HG03103 (cell line): ENCODE results near the gene CDCP2.
"Not testable (repeated sequence)": the region's sequence is repeated elsewhere in the genome, so short reads cannot be mapped to it uniquely, and the experiment has no call there.

Source experiments
- ATAC-seq: cut with Tn5 transposase; IDR thresholded peaks from one replicate; pipeline ENCODE4 v1.9.1; 2021; ENCODE audit warnings: low read depth; ENCODE audit not compliant: unreplicated experiment

The CDCP2 gene

GRCh38 chr1:54118704-54119103 is 34.1 kb downstream of the CDCP2 start:
- ATAC-seq: no peak

DNA sequence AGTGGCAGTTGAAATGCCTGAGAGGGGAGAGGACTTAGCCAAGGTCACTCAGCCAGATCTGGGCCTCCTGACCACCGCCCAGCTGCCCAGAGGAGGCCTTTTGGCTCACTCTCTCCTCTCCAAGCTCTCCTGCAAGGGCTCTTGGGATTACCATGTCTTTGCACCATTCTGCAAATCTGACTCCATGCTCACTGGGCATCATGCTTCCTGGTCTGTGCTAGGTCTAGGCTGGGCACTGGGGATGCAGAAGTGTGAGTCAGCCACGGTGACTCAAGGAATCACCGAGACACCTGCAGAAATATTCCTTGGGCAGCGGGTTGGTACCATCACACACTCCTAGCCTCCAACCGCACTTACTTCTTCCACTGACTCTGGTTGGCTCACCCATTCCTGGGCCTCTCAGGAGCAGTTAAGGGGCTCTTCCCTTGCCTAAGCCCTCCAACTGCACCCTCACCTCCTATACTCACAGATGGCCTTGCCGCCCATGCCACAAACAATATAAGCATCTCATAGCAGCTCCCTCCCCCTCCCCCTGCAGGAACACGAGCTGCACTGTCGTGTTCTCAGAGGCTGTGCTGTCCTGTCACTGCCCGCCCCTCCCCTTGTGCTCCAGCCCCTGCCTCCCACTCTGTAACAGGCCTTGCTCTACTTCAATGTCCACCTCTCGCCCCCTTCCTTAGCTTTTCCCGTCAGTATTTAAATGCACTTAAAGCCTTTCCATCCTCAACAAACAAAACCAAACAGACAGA is 34.8 kb downstream of the CDCP2 start:
- no peak for ATAC-seq

DNA sequence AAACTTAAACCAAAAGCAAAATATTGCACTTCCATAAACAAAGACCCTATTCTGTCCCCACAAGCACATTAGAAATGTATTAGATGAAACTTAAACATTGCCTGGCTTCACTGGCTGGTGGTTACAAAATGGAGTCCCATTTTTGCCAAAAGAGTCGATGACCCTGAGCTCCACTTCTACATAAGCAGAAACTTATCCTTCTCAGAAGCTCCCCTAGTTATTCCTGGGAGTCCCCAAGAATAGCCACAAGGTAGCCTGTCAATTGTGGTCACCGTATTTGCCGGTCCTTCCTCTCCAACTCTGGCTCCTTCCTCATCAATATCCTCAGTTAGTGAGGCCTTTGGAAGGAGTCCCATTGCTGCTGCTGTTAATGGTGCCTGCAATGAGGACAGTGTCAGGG is 37.3 kb downstream of the CDCP2 start:
- ATAC-seq: no peak

DNA sequence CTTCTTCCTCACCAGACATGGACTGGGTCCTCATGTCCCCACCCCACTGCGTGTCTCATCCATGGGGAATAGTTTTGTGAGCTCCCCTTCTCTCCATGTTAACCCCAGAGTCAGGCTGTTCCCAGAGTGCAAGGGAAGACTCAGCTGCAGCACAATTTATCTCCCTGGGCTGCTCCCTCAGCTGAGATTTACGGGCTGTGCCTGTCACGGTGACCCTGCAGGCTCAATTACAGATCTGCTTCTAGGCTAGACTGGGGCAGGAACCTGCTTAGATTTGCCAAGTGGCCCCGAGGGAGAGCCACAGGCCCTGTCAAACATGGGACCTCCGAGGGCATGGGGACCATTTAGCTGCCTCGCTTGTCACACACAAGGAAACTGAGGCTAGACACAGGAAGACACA is 37.8 kb downstream of the CDCP2 start:
- no peak for ATAC-seq

GRCh38 chr1:54114001-54114400 is 38.8 kb downstream of the CDCP2 start:
- no peak for ATAC-seq

DNA sequence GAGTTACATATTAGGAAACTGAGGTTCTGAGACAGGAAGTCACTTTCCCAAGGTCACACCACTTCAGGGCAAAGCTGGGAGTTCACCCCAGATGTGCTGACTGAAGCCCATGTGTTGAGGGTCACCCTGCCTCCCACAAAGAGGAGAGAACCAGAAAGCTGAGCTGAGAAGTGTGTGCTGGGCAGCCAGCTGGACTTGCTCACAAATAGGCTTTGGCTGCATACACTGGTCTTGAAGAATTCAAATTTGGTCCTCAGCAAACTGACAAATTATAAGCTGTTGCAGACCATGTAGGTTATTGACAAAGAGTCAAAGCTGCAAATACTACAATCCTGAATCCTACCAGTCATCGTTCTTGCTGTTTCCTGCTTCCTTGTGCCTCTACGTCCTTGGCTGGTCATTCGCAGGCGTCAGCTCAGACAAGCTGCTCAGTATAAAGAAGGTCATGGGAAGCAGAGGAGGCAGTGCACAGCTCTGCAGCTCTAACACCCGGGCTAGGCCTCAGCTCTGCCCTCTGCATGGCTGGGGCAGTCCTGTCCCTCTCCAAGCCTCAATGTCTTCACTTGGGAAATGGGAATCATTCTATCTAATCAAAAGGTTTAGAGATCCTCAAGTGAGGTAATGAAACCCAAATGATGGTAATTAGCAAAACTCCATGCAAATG is 40.0 kb downstream of the CDCP2 start:
- ATAC-seq: no peak

- ATAC-seq: no peak
These were observed 40.8 kb downstream of the CDCP2 start for GRCh38 chr1:54112027-54112426.

DNA sequence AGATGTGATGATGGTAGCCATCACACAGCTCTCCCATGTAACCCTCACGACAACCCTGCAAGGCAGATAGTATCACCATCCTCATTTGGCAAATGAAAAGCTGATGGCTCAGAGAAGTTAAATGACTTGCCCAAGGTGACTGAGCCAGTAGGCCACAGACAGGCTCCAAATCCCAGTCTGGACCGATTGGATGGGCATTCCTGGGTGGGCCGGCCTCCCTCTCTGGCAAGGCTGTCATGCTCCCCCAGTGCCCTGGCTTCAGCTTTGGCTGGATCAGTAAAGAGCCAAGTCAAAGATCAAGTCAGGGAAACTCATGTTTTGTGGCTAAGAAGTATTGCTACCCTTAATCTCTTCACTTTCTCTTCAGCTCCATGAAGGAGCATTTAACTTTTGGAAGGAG is 41.2 kb downstream of the CDCP2 start:
- no peak for ATAC-seq

GRCh38 chr1:54110996-54111395 is 41.8 kb downstream of the CDCP2 start:
- no peak for ATAC-seq

GRCh38 chr1:54109129-54110090 is 43.4 kb downstream of the CDCP2 start:
- ATAC-seq: no peak

DNA sequence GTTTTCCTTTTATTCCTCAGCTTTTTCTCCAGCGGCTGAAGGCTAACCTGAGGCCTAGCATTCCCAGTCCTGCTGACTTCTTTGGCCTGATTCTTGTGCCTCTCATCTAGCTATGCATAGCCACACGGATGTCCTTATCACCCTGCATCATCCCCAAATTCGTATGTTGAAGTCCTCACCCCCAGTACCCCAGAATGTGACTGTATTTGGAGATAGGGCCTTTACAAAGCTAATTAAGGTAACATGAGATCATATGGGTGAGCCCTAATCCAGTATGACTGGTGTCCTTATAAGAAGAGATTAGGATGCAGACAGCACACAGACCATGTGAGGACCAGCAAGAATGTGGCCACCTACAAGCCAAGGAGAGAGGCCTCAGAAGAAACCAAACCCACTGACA is 44.6 kb downstream of the CDCP2 start:
- no peak for ATAC-seq

GRCh38 chr1:54107131-54107530 is 45.7 kb downstream of the CDCP2 start:
- ATAC-seq: no peak

GRCh38 chr1:54105736-54106269 is 47.0 kb downstream of the CDCP2 start:
- ATAC-seq: no peak

DNA sequence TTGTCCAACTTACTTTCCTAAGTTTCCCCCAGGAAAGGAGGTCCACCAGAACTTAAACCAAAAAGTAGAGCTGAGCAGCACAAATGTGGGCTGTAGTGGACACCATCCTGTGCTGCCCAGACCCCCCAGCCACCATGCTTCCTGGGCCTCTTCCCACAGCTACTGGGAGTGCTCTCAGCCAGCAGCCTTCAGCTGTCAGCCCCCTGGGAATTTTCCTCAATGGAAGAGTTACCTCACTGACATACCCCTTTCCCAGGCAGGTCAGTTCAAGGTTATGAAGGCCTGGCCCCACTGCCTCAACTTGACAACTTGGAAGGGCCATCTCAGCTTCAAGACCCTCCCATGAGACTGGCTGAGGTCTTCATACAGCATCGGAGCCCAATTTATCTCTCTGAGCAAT is 47.7 kb downstream of the CDCP2 start:
- no peak for ATAC-seq

GRCh38 chr1:54104613-54105012 is 48.2 kb downstream of the CDCP2 start:
- ATAC-seq: not testable (repeated sequence)

DNA sequence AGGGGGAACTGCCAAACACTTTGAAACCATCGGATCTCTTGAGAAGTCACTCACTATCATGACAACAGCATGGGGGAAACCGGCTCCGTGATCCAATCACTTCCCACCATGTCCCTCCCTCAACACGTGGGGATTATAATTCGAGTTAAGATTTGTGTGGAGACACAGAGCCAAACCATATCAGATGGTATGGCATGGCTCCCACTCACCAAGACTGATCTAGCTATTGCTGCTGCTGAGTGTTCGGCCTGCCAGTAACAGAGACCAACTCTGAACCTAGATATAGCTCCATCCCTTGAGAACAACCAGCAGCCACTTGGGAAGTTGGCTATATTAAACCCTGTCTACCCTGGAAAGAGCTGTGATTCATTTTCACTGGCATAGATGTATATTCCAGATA is 49.4 kb downstream of the CDCP2 start:
- no peak for ATAC-seq

GRCh38 chr1:54100500-54100899 is 52.3 kb downstream of the CDCP2 start:
- no peak for ATAC-seq

- no peak for ATAC-seq
These were observed 53.7 kb downstream of the CDCP2 start for GRCh38 chr1:54099061-54099610.

DNA sequence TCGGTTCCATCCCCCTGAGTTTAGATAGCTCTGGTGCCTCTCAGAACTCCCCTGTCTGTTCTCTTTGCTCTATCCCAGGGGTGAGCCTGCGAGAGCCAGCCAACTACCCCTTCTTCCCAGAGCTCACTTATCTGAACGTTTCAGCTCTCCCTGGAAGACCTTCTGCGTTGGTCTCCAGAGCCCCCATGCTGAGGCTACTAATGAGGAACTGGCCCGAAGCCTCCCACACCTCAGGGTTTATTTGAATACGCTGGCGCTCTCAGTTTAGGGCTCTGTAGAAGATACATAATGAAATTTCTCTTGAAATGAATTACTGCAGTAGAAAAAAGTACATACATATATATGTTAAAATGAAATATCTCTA is 55.9 kb downstream of the CDCP2 start:
- no peak for ATAC-seq

- ATAC-seq: no peak
These were observed 56.4 kb downstream of the CDCP2 start for GRCh38 chr1:54096227-54096876.
